ENCODE results near the gene KCNQ1. TPM values are rescaled to one million over a fixed set of nuclear protein-coding genes. Genes with fewer than 3 reads are reported as not detected.

The KCNQ1 gene
- total and polyA plus RNA-seq, 9 donors, result 1.4 to 17.2 (median 3.8) TPM

- peak in 1 of 5 donors; percentile 7 for DNase-seq
- no peaks in the 10 kb centered on the region for H3K4me1 ChIP-seq (ENCODE audit: insufficient read depth)
Measured at GRCh38 chr11:2666828-2667570, 222.2 kb downstream of the KCNQ1 start.

GRCh38 chr11:2667940-2668339 lies 223.1 kb downstream of the KCNQ1 start:
- DNase-seq, result no peak
- H3K27ac ChIP-seq, result no peak overlapping the region
- no peaks in the 10 kb centered on the region for H3K36me3 ChIP-seq
- H3K4me3 ChIP-seq, result no peak overlapping the region
- no peaks in the 10 kb centered on the region for H3K27me3 ChIP-seq
- intact Hi-C loops (cut with DNase I), result no loop called here
- no peaks in the 10 kb centered on the region for H3K4me1 ChIP-seq (ENCODE audit: insufficient read depth)
- no peaks in the 10 kb centered on the region for H3K9me3 ChIP-seq
- no peak for TF ChIP-seq EP300 (IDR thresholded peaks at IDR 0.05)
- TF ChIP-seq POLR2A (IDR thresholded peaks at IDR 0.05), result no peak
- TF ChIP-seq CTCF (IDR thresholded peaks at IDR 0.05), result no peak
- WGBS, 3 donors, result 91 to 96% (median 93%) methylated on average over 2 of the region's 2 CpGs

More at GRCh38 chr11:2666828-2667570, 222.2 kb downstream of the KCNQ1 start:
- H3K36me3 ChIP-seq, result no peaks in the 10 kb centered on the region
- intact Hi-C loops (cut with DNase I), result no loop called here
- no peak overlapping the region for H3K27ac ChIP-seq
- WGBS, 3 donors, result 88 to 91% (median 90%) methylated on average over 15 of the region's 15 CpGs
- no peaks in the 10 kb centered on the region for H3K9me3 ChIP-seq
- TF ChIP-seq EP300 (IDR thresholded peaks at IDR 0.05) (no peak), CTCF (IDR thresholded peaks at IDR 0.05) (no peak), POLR2A (IDR thresholded peaks at IDR 0.05) (no peak)
- no peaks in the 10 kb centered on the region for H3K27me3 ChIP-seq
- H3K4me3 ChIP-seq, result no peak overlapping the region

GRCh38 chr11:2668876-2669275 lies 224.1 kb downstream of the KCNQ1 start:
- no peak for DNase-seq
- Histone ChIP-seq H3K27ac (no peak overlapping the region), H3K9me3 (no peaks in the 10 kb centered on the region), H3K4me3 (no peak overlapping the region), H3K27me3 (no peaks in the 10 kb centered on the region), H3K36me3 (no peaks in the 10 kb centered on the region), H3K4me1 (ENCODE audit: insufficient read depth) (peaks cover under 1% of the 10 kb centered on the region)
- no peak for TF ChIP-seq POLR2A (IDR thresholded peaks at IDR 0.05)
- no peak for TF ChIP-seq EP300 (IDR thresholded peaks at IDR 0.05)
- TF ChIP-seq CTCF (IDR thresholded peaks at IDR 0.05), result no peak
- intact Hi-C loops (cut with DNase I), result no loop called here
- WGBS, 3 donors, result 80 to 91% (median 84%) methylated on average over 5 of the region's 5 CpGs

- Histone ChIP-seq H3K4me1 (ENCODE audit: insufficient read depth) (peaks cover 7% of the 10 kb centered on the region), H3K36me3 (no peaks in the 10 kb centered on the region), H3K27ac (no peak overlapping the region), H3K4me3 (no peak overlapping the region), H3K9me3 (no peaks in the 10 kb centered on the region), H3K27me3 (no peaks in the 10 kb centered on the region)
- WGBS, 3 donors, result 94 to 97% (median 96%) methylated on average over 8 of the region's 8 CpGs
- DNase-seq, result no peak
- TF ChIP-seq POLR2A (IDR thresholded peaks at IDR 0.05), result no peak
- TF ChIP-seq EP300 (IDR thresholded peaks at IDR 0.05), result no peak
- TF ChIP-seq CTCF (IDR thresholded peaks at IDR 0.05), result no peak
- intact Hi-C loops (cut with DNase I), result no loop called here
Measured at GRCh38 chr11:2669634-2670469, 225.0 kb downstream of the KCNQ1 start.
